B cell (primary cell): ENCODE measurements around the gene PKP1. TPM values are rescaled to one million over a fixed set of nuclear protein-coding genes. Genes with fewer than 3 reads are reported as not detected.

Source experiments
- ATAC-seq: fragments of 200-7000 bp; cut with Tn5 transposase; one replicate; pipeline ENCODE4 v1.10.0; 2021; ENCODE audit warnings: low read depth, mild to moderate bottlenecking, moderate number of reproducible peaks, moderate library complexity
- CTCF ChIA-PET: fragments of 350-600 bp; sonication (Branson Sonifier 250); formaldehyde crosslinking; loops from one replicate; lab custom pipeline; 2021; ENCODE audit warnings: antibody characterized with exemption, inconsistent platforms; lab: Charles Lee
- POLR2A ChIA-PET: fragments of 350-600 bp; sonication (Branson Sonifier 250); formaldehyde crosslinking; loops from one replicate; lab custom pipeline; 2021; ENCODE audit warnings: antibody characterized with exemption; lab: Charles Lee
- DNase-seq: peaks from one replicate; pipeline ENCODE4 v3.0.0; 2013
- H2AFZ ChIP-seq: 2 replicates; pipeline ENCODE4 v1.6.1; 2012; ENCODE audit warnings: mild to moderate bottlenecking, low read depth, low read length; ENCODE audit not compliant: insufficient read depth, poor library complexity, severe bottlenecking
- H3K27ac ChIP-seq, 2 donors: 1 replicate in 1 of 2; 2 replicates in 1 of 2; pipeline ENCODE4 v1.5.1; 2012 to 2013; ENCODE audit warnings: low read length in 2 of 2, mild to moderate bottlenecking in 2 of 2, moderate library complexity in 1 of 2
- H3K27me3 ChIP-seq, 4 experiments: fragments of 200-600 bp in 1 of 4; sonication (generic) in 1 of 4; replicated peaks in 1 of 4; 1 replicate in 2 of 4; 2 replicates in 2 of 4; pipeline versions ENCODE4 v1.6.1 to v1.7.0; 2013 to 2016; ENCODE audit warnings: low read length in 3 of 4, mild to moderate bottlenecking in 2 of 4, mixed read lengths in 1 of 4, moderate library complexity in 1 of 4; ENCODE audit not compliant: insufficient read depth in 4 of 4, control insufficient read depth in 3 of 4; ENCODE audit errors: control extremely low read depth in 1 of 4
- H3K36me3 ChIP-seq, 2 experiments: replicated peaks in 1 of 2; 1 replicate in 1 of 2; 2 replicates in 1 of 2; pipeline versions ENCODE4 v1.6.1 to v1.7.1; 2013; ENCODE audit warnings: low read length in 1 of 2; ENCODE audit not compliant: insufficient read depth in 2 of 2, control insufficient read depth in 1 of 2; ENCODE audit errors: control extremely low read depth in 1 of 2, extremely low read depth in 1 of 2
- H3K4me1 ChIP-seq, 2 donors: fragments of 200-600 bp in 1 of 2; sonication (generic) in 1 of 2; 1 replicate in 1 of 2; 2 replicates in 1 of 2; pipeline versions ENCODE4 v1.5.1 to v1.6.1; 2013 to 2017; ENCODE audit warnings: low read length in 2 of 2; ENCODE audit not compliant: control insufficient read depth in 2 of 2, insufficient read depth in 2 of 2
- H3K4me2 ChIP-seq: replicated peaks from 2 replicates; pipeline ENCODE3; 2012; ENCODE audit warnings: mild to moderate bottlenecking, low read depth, low read length; ENCODE audit not compliant: poor library complexity, severe bottlenecking
- H3K4me3 ChIP-seq, 5 experiments: fragments of 200-600 bp in 1 of 5; sonication (generic) in 1 of 5; 1 replicate in 3 of 5; 2 replicates in 2 of 5; pipeline versions ENCODE4 v1.5.1 to v1.7.0; 2011 to 2016; ENCODE audit warnings: low read length in 4 of 5, mild to moderate bottlenecking in 4 of 5, low read depth in 2 of 5, control low read depth in 1 of 5, moderate library complexity in 1 of 5; ENCODE audit not compliant: insufficient read depth in 1 of 5; ENCODE audit errors: control extremely low read depth in 1 of 5, extremely low read depth in 1 of 5
- H3K79me2 ChIP-seq: fragments of 200-600 bp; sonication (generic); one replicate; pipeline ENCODE4 v1.6.0; 2016; ENCODE audit warnings: low read length; ENCODE audit not compliant: control insufficient read depth, insufficient read depth
- H3K9ac ChIP-seq: fragments of 200-600 bp; sonication (generic); 2 replicates; pipeline ENCODE4 v1.6.1; 2017; ENCODE audit warnings: mild to moderate bottlenecking, low read length, moderate library complexity
- H3K9me3 ChIP-seq, 3 donors: one replicate each; pipeline versions ENCODE4 v1.6.1 to v1.7.1; 2013; ENCODE audit warnings: low read length in 2 of 3; ENCODE audit not compliant: control insufficient read depth in 2 of 3, insufficient read depth in 1 of 3; ENCODE audit errors: control extremely low read depth in 1 of 3
- H4K20me1 ChIP-seq: 2 replicates; pipeline ENCODE4 v1.6.0; 2012; ENCODE audit warnings: mild to moderate bottlenecking, low read length; ENCODE audit not compliant: insufficient read depth, control insufficient read depth, poor library complexity, severe bottlenecking
- H3K27ac Mint-ChIP-seq: one replicate; pipeline ENCODE4 v1.8.0; 2021; ENCODE audit warnings: mixed read lengths
- H3K27me3 Mint-ChIP-seq: one replicate; pipeline ENCODE4 v1.8.0; 2021; ENCODE audit warnings: mixed read lengths
- H3K4me1 Mint-ChIP-seq: one replicate; pipeline ENCODE4 v1.8.0; 2021; ENCODE audit warnings: mixed read lengths
- H3K4me3 Mint-ChIP-seq: one replicate; pipeline ENCODE4 v1.8.0; 2021; ENCODE audit warnings: mixed read lengths
- H3K9me3 Mint-ChIP-seq: one replicate; pipeline ENCODE4 v1.8.0; 2022; ENCODE audit warnings: mixed read lengths; ENCODE audit not compliant: insufficient read depth
- CTCF ChIP-seq: fragments of 200-600 bp; IDR thresholded peaks from one replicate; pipeline ENCODE4 v1.8.0; 2022; ENCODE audit warnings: antibody characterized with exemption, mild to moderate bottlenecking
- EZH2 ChIP-seq: IDR thresholded peaks from 2 replicates; pipeline ENCODE4 v1.6.1; 2012; ENCODE audit warnings: borderline replicate concordance, low read depth, mild to moderate bottlenecking, moderate library complexity, low read length; ENCODE audit not compliant: insufficient read depth, poor library complexity, severe bottlenecking
- WGBS: methylation state at CpG from one replicate; pipeline ENCODE4 v1.1.5; 2013; ENCODE audit warnings: missing lambda C conversion rate; ENCODE audit not compliant: insufficient coverage; 5-methylcytosine and 5-hydroxymethylcytosine counted together
- intact Hi-C: fragments of 100-400 bp; cut with micrococcal nuclease; formaldehyde crosslinking; loops from one replicate; pipeline ENCODE4 v1.10.0; 2022
- polyA plus RNA-seq: library from polyadenylated mRNA; depleted of rRNA; stranded (reverse); fragments of >200 nt; gene quantifications from 2 replicates; pipeline ENCODE4 v1.2.3, GENCODE V29; 2012
- total RNA-seq, 2 donors: library from RNA; stranded (reverse); fragments of 120-200 nt in 1 of 2; gene quantifications; 1 replicate in 1 of 2; 2 replicates in 1 of 2; pipeline versions ENCODE4 v1.2.3 to v1.2.4, GENCODE V29; 2013 to 2022

Gene PKP1
- total and polyA plus RNA-seq, 2 donors (not counting 1 experiment from before 2014, with no cell fraction given): not detected

- H3K9me3 Mint-ChIP-seq: no peaks in the 10 kb centered on the region
- Histone ChIP-seq H3K27ac (no peak overlapping the region), H3K27me3 (peaks cover 0 to 7% (median 0%) of the 10 kb centered on the region in 4 experiments), H3K4me2 (no peak overlapping the region), H3K79me2 (no peaks in the 10 kb centered on the region), H4K20me1 (no peaks in the 10 kb centered on the region), H3K9me3 (peaks cover 0 to under 1% (median 0%) of the 10 kb centered on the region in 3 donors), H3K36me3 (no peaks in the 10 kb centered on the region), H2AFZ (no peak overlapping the region), H3K4me1 (no peaks in the 10 kb centered on the region), H3K4me3 (no peak overlapping the region), H3K9ac (no peak overlapping the region)
- TF ChIP-seq EZH2 (no peak), CTCF (no peak)
- H3K27ac Mint-ChIP-seq: no peak overlapping the region
- no peak overlapping the region for H3K4me3 Mint-ChIP-seq
- POLR2A ChIA-PET: no interaction called here
- H3K4me1 Mint-ChIP-seq: no peaks in the 10 kb centered on the region
- intact Hi-C loops: no loop called here
- H3K27me3 Mint-ChIP-seq: peaks cover 11% of the 10 kb centered on the region
- CTCF ChIA-PET: no interaction called here
- ATAC-seq (no peak), DNase-seq (no peak)
- WGBS: 96% methylated on average over 10 of the region's 10 CpGs
These were observed 29.9 kb upstream of the PKP1 start for GRCh38 chr1:201253411-201253810.

GRCh38 chr1:201253906-201254624 is 29.2 kb upstream of the PKP1 start:
- Histone ChIP-seq H3K79me2 (no peaks in the 10 kb centered on the region), H3K27ac (no peak overlapping the region), H4K20me1 (no peaks in the 10 kb centered on the region), H3K4me2 (no peak overlapping the region), H3K9me3 (peaks cover 0 to 7% (median 0%) of the 10 kb centered on the region in 3 donors), H3K4me3 (no peak overlapping the region), H2AFZ (no peak overlapping the region), H3K36me3 (no peaks in the 10 kb centered on the region), H3K9ac (no peak overlapping the region), H3K27me3 (peaks cover 0 to 10% (median 0%) of the 10 kb centered on the region in 4 experiments), H3K4me1 (no peaks in the 10 kb centered on the region)
- ChIA-PET POLR2A (no interaction called here), CTCF (interaction anchor here (0.6 to 1.7 kb wide), 5 partner anchors 8 to 282 kb away, joined by 3 to 5 read pairs (median 3); no protein-coding TSS in a partner anchor)
- Mint-ChIP-seq H3K4me3 (no peak overlapping the region), H3K4me1 (no peaks in the 10 kb centered on the region), H3K27ac (no peak overlapping the region), H3K27me3 (peaks cover 11% of the 10 kb centered on the region), H3K9me3 (no peaks in the 10 kb centered on the region)
- intact Hi-C loops: no loop called here
- TF ChIP-seq CTCF (no peak), EZH2 (no peak)
- 90% methylated on average over 8 of the region's 9 CpGs for WGBS
- DNase-seq: peak; percentile 18
- no peak for ATAC-seq
